Neural progenitor cell (in vitro differentiated cells): Measurements from ENCODE around the gene CFAP20DC.

Source experiments
- EZH2 ChIP-seq: fragments of 200-600 bp; sonication (generic); IDR thresholded peaks from 2 replicates; pipeline ENCODE4 v1.6.1; 2017; ENCODE audit warnings: antibody characterized with exemption, mild to moderate bottlenecking, moderate library complexity
- EZH2phosphoT487 ChIP-seq: fragments of 200-600 bp; sonication (generic); IDR thresholded peaks from 2 replicates; pipeline ENCODE4 v1.6.1; 2017; ENCODE audit warnings: antibody characterized with exemption
- TF ChIP-seq, protein P1 (sequence below): fragments of 200-600 bp; sonication (generic); IDR thresholded peaks from 2 replicates; pipeline ENCODE4 v1.5.1; 2017; ENCODE audit warnings: antibody characterized with exemption, mild to moderate bottlenecking

DNA sequence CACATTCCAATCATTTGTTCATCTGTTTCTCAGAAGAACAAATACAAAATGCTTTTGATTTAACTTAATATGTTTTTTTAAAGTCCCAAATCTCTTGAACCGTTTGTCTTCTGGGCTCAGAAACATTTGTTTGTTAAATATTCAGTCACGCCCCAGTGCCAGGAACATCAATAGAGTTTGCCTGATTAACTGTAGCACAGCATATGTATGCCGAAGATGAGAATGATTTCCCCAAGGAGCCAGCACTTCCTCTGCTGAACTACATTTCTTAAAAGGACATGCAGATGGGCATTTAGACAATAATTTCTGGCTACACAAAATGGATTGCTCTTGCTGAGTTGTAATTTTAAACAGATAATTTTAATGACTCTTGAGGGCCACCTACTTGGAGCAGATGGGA is 191.7 kb downstream of the CFAP20DC start:
- TF ChIP-seq EZH2, result no peak
- TF ChIP-seq, protein P1, sequence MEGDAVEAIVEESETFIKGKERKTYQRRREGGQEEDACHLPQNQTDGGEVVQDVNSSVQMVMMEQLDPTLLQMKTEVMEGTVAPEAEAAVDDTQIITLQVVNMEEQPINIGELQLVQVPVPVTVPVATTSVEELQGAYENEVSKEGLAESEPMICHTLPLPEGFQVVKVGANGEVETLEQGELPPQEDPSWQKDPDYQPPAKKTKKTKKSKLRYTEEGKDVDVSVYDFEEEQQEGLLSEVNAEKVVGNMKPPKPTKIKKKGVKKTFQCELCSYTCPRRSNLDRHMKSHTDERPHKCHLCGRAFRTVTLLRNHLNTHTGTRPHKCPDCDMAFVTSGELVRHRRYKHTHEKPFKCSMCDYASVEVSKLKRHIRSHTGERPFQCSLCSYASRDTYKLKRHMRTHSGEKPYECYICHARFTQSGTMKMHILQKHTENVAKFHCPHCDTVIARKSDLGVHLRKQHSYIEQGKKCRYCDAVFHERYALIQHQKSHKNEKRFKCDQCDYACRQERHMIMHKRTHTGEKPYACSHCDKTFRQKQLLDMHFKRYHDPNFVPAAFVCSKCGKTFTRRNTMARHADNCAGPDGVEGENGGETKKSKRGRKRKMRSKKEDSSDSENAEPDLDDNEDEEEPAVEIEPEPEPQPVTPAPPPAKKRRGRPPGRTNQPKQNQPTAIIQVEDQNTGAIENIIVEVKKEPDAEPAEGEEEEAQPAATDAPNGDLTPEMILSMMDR, result no peak
- TF ChIP-seq EZH2phosphoT487, result no peak
